GM04503 (cell line): Measurements from ENCODE around the gene DAAM2.

ENCODE experiments used
- DNase-seq: peaks from one replicate; pipeline ENCODE4 v3.0.0-alpha.2; 2012; ENCODE audit warnings: low read depth

Gene DAAM2

DNA sequence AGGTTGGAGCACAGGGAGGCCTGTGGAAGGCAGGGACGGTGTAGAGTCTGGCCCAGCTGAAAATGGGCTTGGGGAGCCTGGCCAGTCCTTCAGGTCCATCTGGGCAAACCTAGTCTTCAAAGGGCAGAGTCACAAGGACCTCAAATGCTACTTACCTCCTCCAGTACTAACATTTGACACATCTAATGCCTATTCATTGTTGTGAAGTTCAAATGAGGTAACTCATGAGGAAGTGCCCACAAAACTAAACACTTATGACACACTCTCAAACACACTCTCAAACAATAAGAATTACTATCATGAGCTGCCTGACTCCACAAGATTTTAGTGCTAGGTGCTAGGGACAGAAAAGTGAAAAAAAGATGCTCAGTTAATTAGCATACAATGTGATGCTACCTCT, 27.1 kb downstream of the DAAM2 start:
- no peak for DNase-seq

DNA sequence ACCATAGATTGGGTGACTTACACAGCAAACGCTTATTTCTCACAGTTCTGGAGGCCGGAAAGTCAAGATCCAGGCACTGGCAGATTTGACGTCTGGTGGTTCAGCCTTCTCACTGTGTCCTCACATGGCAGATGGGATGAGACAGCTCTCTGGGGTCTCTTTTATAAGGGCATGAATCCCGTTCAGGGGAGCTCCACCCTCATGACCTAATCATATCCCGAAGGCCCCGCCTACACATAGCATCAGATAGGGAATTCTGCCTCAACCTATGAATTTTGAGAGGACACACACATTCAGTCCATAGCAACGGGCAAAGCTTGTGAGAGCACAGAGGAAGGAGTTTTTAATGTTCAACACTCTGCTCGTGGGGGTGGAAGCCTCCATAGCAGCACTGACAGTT, 27.5 kb downstream of the DAAM2 start:
- DNase-seq: no peak

DNA sequence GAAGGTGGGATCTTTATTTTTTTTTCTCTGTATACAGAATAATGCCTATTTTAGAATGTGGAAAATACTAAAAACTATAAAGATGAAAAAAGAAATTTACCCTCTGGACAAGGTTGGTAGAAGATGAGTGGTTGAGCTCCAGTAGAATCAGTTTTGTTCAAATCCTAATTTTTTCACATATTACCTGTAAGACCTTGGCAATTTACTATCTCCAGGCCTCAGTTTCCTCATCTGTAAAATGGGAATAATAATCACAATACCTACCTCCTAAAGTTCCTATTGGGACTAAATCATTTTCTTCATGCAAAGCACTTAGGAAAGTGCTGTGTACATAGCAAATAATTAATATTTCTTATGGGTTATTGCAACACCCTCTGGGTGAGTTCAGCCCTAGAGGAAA, 28.4 kb downstream of the DAAM2 start:
- no peak for DNase-seq

DNA sequence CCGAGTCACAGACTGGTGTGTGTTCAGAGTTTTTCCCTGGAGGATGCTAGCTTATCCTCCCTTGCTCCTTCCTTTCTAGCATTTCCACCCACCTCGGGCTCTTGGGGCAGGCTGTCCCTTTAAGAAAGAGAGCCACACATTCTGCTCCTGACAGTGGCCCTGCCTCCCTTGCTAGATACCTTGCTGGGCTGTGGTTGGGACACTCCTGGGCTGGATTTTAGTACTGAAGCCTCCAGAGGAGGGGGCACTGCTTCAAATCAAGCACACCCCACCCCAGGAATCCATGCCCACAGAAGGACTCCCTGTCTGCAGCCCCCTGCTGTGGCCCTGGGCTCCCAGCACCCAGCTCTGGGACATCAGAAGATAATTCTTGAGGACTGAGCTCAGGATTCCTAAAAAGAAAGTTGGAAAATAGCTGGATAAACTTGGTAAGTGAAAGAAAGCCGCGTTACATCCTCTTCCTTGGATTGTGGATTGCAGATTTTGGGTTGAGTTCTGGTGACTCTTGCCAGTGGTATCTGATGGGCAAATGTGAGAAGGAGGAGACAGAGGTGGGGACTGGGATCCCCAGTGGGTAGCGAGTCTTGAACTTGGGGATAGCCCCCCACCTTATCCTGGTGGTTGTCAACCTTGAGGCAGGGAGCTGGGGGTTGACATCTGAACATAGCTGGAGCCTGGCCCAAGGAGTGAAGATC, 29.0 kb downstream of the DAAM2 start:
- DNase-seq: no peak

DNA sequence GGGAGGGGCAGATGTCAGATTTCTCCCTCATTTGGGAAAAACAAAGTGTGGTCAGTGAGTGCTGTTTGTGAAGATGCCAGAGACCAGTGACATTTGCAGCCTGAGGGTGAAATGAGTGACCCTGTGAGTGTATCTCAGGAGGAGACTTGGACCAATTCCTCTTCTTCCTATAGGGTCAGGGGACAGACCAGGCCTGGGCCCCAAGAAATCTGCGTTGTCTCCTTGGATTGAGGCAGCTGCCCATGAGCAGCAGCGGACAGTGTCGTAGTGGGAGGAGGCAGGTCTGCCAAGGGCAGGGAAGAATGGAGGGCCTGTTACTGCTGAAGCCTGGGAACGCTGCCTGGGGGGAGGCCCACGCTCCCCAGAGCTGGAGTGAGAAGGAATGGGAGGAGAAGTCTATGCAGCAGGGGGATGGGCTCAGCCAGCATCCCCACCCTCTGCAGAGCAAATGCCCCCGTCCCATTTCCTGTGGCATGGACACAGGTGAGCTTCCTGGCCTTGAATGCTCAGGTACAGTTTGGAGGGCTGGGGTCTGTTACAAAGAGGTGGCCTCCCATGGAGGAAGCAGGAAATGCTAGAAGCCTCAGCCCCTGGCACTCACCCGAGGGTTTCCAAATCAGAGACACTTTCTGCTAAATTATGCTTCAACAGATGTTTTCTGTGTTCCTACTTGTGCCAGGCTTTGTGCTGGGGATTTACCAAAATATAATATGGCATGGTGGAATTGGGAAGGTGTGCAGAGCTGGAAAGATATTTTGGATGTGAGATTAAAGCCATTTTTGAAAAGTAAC, 29.8 kb downstream of the DAAM2 start:
- DNase-seq: no peak

DNA sequence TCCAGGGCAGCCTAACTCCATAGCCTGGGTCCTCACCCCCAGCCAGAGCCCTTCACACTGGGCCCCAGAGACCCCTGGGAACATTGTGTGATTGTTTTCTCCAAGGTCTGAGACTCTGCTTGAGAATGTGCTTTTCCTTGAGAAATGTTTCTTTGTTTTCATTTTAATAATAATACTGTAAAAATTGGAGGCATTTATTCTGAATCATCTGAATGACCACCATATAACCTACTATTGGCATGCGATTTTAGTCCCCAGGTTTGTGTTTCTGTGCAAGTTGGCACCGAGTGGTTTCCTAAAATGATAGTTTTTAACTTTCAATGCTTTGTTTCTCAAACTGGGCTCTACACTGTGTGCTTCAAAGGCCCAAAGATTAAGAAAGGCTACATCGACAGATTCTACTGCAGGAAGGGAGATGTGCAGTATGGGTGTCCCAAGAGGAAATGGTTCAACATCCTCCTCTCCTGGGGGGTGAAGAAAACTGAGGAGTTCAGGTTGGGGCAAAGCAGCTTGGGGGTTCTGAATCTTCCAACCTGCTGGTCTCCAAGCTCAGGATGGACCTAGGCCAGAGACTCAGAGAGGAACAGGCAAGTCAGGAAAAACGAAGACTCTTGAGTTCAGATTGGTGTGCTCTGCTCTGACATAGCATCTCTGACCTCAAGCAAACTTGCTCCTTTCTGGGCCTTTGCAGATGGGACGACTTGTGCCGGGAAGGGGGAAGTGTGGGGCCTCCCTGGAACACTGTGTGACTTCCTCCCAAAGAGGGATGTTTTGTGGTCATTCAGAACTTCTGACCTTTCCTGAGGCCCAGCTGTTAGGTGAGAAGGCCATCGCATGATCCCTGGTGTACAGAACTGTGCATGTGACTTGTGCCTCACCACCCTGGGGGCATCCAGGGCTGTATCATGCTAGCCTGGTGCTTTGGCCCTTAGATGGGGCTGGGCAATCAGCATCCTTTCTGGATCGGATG, 31.0 kb downstream of the DAAM2 start:
- DNase-seq: no peak

DNA sequence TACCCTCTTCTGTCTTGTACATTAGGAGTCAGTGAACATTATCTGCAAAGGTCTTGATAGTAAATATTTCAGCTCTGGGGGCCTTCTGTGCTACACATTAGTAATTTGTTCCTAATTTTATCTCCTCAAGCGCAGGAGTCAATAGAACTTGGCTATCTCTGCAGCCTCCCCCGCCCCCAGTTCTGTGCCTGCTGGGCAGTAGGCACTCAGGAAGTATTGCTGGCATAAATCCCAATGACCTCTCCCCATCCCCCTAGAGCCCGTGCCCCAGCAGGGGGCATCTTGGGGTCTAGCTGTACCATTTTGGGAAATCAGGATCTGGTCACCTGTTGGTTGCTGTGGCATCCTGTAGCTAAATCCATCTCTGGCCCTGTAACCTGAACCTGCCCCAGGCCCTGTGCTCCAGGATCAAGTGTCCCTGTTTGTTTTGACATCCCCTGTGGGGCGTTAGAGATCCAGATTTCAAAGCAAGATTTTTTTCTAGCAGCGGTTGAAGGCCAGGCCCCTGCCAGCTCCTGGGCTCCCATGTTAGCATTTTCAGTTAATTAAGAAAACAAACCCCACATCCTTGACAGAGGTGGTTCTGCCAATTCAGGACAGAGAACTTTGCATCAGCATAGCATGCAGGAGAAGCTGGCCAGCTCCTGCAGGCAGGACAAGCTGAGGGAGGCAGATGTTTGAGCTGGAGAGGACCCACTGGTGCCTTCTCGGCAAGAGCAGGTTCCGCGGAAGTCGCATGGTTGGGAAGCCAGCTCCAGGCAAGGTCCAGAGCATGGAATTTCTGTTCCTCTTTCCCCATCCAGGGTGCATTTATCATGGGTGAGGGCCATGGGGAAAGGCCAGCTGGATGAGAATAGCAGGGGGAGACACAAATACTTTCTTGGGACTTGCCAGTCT, 32.1 kb downstream of the DAAM2 start:
- DNase-seq: no peak

DNA sequence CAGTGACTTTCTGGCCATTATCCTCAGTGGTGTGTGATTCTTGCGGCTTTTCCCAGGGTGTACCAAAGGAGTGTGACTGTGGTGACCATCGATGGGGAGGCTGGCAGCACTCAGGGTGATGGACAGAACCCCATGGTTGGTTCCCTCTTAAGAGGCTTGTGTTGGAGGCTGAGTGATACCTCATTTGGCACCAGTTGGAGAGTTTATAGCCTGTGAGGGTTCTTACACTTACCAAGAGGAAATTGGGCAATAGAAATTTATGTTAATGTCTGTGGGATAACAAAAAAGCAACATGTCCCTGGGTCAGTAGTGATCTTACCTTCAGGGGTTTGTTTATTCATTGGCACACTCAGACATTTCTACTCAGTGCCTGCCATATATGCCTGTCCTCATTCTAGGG, 37.2 kb downstream of the DAAM2 start:
- DNase-seq: no peak

DNA sequence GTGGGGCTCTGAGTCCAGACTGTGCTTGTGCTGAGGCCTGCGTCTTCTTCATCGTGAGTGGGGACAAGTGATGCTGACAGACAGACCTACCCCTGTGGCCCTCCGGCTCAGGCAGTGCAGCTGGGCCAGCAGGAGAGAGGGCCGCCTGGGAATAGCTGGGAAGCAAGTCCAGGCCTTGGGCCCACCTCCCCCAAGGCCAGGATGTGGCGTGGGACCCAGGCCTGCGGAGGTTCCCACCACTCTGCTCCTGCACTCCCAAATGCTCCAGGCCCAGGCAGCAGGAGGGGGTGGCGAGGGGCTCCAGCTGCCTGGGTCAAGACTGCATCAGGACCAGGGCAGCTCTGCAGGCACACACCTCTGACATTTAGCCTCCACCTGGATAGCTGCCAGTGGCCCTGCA, 38.3 kb downstream of the DAAM2 start:
- no peak for DNase-seq

DNA sequence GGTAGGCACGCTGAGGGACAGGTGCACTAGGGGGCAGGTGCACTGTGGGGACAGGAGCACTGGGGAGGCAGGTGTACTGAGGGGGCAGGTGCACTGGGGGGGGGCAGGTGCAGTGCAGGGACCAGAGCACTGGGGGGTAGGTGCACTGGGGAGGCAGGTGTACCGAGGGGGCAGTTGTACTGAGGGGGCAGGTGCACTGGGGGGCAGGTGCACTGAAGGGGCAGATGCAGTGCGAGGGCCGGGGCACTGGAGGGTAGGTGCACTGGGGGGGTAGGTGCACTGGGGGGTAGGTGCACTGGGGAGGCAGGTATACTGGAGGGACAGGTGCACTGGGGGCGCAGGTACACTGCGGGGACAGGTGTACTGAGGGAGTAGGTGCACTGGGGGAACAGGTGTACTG, 39.5 kb downstream of the DAAM2 start:
- DNase-seq: no peak

DNA sequence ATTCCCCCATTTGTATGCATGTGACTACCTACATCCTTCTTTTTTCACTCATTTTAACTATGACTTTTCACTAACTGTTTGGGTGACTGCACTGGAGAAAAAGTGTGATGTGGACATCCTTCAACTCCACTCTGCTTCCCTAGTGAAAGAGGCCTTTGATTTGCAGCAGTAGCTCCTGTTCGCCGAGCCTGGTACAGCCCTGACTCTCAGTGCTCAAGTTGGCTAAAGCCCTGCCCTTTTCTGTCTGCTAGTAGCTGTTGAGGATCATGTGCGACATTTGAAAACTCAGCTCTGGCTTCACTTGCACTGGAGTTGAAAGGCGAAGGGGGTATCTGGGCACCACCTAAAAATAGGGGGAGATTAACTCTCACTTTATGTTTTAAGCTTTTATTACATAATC, 42.1 kb downstream of the DAAM2 start:
- no peak for DNase-seq

DNA sequence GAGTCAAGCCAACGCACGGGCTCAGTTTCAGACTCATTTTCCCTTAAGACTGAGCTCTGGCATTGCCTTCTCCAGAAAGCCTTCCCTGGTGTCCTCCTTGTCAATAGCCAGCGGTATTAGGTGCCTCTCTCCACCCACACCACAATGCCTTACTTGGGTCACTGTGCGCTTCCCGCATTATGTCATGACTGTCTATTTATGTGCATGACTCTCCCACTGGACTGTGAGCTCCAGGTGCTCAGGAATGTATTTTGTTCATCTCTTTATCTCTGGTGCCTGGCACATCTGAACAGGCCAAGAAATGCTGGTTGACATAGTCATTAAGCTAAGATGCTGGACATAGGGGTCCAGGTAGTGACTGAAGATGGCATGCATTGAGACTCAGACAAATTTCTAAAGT, 42.7 kb downstream of the DAAM2 start:
- DNase-seq: no peak

DNA sequence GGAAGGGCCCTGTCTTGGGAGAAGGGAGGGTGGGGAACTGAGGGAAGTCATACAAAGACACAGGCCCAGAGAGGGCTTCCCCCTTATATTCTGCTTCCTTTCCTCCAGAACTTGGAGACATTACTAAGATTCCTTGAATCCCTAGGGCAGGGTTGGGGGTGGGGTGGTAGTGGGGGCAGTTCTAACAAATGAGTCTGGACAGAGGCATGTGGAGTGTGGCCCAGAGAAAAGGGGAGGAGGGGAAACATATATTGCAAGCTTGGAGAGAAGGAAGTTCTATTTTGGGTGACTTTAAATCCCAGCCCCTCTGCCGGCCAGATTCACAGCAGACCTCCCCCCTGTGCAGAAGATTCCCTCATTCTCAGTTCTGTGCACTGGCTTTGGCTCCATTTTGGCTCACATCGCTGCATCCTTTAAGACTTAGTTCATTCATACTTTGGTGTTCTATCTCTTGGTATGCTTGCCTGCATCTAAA, 43.7 kb downstream of the DAAM2 start:
- no peak for DNase-seq

DNA sequence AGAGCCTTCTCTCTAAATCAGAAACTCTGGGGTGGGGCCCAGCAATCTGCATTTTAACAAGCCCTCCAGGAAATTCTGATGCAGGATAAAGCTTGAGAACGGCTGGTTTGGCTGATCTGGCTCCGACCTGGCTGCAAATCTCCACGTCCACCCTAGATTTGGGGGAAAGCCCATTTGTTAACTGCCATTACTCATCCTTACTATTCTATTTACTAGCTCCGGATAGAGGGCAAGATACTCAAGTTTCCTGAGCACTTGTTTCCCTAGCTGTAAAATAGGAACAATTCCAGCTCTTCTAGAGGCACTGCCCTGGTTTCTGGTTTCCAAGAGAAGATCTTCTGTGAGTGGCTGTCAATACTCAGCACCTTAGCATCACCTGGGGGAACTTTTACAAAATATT, 44.4 kb downstream of the DAAM2 start:
- no peak for DNase-seq

DNA sequence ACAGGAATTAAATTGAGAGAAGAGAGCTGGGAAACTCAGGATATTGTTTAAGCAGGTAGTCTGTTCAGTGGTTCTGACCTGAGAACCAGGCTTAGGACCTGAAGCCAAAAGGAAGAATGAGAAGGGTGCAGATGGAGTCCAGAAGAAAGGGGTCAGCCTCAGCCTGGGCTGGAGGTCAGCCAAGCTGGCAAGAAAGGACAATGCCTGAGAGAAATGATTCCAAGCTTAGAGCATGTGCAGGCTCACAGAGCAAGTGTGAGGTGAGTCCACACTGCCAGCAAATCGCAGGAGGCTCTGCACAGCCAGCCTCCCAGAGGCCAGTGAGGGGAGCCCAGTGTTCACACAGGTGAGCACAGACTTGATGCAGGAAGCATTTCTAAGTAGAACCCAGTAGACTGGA, 47.3 kb downstream of the DAAM2 start:
- DNase-seq: no peak

DNA sequence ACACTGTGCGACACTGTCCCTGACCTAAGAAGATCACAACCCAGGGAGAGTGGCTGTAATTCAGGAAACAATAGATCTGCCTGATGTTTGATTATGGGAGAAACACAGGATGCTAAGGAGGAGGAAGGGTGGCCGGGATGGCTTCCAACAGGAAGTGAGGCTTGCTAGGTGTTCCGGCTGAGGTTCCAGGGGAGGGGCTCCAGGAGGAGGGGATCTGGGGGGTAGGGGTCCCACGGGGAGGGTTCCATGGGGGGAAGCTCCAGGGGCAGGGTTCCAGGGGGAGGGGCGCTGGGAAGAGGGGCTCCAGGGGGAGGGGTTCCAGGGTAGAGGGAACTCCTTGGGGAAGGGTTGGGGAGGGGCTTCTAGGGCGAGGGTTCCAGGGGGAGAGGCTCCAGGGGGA, 48.6 kb downstream of the DAAM2 start:
- DNase-seq: no peak

DNA sequence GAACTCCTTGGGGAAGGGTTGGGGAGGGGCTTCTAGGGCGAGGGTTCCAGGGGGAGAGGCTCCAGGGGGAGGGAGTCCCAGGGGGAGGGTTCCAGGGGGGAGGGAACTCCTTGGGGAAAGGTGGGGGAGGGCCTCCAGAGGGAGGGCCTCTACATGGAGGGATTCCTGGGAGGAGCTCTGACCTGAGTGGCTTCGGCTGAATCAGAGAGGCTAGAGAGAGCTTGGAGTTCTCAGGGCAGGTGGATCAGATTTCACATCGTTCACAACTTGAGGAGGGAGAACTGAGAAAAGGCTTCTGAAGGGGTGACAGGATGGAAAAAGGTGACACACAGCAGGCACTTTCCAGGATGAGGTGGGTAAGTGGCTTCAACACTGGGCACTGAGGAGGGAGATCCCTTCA, 49.1 kb downstream of the DAAM2 start:
- DNase-seq: no peak

DNA sequence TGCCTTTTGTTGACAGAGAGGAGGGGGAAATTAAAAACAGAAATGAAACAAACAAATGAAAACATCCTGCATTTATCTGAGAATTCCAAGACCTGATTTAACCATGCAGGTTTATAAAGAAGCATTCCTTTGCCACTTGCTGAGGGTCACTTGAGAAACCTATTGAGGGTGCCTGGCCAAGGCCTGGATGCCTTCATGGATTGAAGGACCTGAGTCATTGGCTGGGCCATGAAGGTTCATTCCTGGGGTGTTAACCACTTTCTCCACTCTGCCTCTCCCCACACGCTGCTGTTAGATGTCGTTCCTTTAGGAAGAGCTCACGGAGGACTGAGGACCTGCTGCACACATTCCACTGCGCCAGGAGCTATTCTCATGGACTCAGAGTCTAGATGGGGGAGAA, 49.7 kb downstream of the DAAM2 start:
- no peak for DNase-seq

DNA sequence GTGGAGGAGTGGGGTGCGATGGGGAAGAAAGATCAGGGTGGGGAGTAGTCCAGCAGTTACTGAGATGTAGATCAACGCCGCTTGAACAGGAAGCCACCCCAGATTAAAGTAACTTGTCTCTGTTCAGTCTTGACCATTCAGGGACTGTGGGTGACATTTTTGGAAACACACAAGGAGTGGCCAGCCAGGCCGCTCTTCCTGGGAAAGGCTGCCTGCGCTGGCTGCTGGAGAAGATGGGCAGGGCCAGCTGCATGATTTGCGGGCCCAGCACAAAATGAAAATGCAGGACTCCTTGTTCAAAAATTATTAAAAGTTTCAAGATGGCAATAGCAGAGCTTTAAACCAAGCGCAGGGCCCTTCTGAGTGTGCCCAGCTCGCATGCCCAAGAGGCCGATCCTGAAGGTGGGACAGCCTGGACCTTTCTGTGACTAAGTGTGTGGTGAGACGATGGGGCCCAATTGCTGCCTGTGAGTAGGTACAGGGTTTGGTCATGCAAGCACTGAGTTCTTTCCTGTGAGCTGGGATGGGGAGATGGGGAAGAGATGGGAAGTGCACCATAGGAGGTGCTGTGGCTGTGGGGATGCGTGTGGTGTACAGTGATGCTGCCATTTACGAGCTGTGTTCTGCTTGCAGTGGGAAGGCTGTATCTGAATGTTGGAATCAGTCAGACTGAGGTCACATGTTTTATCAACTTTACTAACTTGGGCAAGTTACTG, 51.3 kb downstream of the DAAM2 start:
- no peak for DNase-seq

DNA sequence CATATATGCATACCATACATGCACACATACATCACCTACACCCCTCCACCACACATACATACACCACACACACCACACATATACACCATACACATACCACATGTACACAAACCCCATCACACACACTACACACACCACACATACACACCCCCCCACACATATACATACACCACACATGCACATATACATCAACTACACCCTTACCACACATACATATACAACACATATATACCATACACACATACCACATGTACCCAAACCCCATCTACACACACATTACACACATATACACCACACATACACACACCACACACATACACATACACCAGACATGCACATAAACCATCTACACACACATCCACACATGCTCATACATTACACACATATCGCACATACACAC, 52.7 kb downstream of the DAAM2 start:
- no peak for DNase-seq

DNA sequence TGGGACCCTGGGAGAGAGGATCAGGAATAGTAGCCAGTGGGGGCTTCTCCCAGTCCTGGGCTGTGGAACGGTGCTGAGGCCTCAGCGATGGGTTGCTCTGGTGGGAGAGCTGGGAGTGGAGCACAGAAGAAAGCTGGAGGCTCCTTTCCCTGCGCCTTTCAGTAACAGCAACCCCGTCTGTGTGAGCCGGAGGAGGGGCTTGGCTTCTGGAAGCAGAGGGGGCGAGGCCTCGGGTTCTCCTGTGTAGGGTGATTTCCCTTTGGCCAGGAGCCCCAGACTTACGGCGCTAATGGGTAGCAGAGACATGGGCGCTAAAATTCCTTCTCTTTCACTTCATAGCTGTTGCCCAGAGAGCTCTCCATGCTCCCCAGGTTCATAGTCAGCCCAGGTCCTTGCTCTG, 55.0 kb downstream of the DAAM2 start:
- no peak for DNase-seq
